GM18858 (cell line): ENCODE measurements around the gene KLHL7.
A peak's percentile ranks its signal among the peaks of the same experiment; 100 is the strongest.
"Not testable (repeated sequence)": the region's sequence is repeated elsewhere in the genome, so short reads cannot be mapped to it uniquely, and the experiment has no call there.

Experiments
- ATAC-seq: cut with Tn5 transposase; IDR thresholded peaks from one replicate; pipeline ENCODE4 v1.9.1; 2021; ENCODE audit not compliant: unreplicated experiment

The KLHL7 gene

GRCh38 chr7:23181684-23182553, 76.3 kb downstream of the KLHL7 start, which contains the start of gene NUP42:
Gene NUP42, plus strand, starts transcription at chr7:23182048. Its CDS starts 38 bp downstream, at chr7:23182086.
- ATAC-seq, result peak; percentile 96

GRCh38 chr7:23183279-23184012, 77.9 kb downstream of the KLHL7 start:
- no peak for ATAC-seq

DNA sequence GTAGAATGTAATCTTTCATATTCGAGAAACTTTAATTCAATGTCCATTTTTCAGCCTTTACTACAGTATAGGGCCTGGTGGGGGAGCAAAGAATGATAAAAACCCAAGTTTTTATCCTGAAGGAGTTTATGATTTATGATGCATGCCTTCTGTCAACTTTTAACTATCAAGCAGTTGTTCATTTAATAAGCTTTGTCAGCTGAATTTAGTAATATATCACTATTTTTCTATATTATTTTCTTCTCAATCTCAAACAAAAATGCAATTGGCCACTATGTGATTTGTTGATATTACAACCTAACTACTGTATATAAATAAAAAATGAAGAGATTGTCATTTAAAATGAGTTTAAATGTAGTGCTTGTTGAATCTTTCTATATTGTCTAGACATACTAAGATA, 78.7 kb downstream of the KLHL7 start:
- ATAC-seq, result no peak

DNA sequence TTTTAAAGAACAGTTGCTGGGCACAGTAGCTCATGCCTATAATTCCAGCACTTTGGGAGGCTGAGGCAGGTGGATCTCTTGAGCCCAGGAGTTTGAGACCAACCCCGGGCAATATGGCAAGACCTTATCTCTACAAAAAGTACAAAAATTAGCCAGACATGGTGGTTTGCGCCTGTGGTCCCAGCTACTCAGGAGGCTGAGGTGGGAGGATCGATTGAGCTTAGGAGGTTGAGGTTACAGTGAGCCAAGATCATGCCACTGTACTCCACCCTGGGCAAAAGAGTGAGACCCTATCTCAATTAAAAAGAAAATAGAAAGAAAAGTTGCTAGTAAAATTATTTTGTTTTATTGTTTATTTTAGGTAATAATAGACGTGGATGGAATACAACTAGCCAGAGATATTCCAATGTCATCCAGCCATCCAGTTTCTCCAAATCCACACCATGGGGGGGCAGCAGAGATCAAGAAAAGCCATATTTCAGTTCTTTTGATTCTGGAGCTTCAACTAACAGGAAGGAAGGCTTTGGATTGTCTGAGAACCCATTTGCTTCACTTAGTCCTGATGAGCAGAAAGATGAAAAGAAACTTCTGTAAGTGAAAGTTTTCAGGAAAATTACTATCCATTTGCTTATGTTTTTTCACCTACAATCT, 79.2 kb downstream of the KLHL7 start:
- no peak for ATAC-seq

DNA sequence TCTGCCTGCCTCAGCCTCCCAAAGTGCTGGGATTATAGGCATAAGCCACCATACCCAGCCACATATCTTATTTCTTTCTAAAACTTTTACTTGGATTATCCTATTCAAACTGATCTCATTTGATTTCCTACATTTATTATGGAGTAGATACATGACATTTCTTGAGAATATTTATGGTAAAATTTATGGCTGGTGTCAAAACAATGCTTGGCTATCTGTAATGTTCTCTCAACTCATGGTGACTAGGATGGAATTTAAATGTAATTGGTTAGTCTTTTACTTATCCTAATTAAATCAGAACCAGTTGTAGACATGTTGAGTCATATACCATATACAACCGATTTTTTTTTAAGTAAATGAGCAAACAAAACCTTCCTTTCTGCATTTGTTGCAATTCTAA, 80.4 kb downstream of the KLHL7 start:
- ATAC-seq, result no peak

- no peak for ATAC-seq
Measured at GRCh38 chr7:23191022-23191421, 85.4 kb downstream of the KLHL7 start.

- ATAC-seq, result not testable (repeated sequence)
Measured at GRCh38 chr7:23193650-23194227, 88.2 kb downstream of the KLHL7 start.

- ATAC-seq, result no peak
Measured at GRCh38 chr7:23196306-23196705, 90.7 kb downstream of the KLHL7 start.

DNA sequence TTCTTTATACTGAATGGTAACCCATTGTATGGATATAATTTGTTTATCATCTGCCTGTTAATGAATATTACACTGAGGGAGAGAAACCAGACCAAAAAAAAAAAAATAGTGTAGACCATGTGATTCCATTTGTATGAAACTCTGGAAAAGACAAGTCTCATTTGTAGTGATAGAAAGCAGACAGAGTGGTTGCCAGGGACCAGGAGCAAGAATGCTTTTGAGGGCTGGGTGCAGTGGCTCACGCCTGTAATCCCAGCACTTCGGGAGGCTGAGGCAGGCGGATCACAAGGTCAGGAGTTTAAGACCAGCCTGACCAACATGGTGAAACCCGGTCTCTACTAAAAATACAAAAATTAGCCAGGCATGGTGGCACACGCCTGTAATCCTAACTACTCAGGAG, 92.2 kb downstream of the KLHL7 start:
- not testable (repeated sequence) for ATAC-seq

- no peak for ATAC-seq
Measured at GRCh38 chr7:23200331-23200730, 94.7 kb downstream of the KLHL7 start.

DNA sequence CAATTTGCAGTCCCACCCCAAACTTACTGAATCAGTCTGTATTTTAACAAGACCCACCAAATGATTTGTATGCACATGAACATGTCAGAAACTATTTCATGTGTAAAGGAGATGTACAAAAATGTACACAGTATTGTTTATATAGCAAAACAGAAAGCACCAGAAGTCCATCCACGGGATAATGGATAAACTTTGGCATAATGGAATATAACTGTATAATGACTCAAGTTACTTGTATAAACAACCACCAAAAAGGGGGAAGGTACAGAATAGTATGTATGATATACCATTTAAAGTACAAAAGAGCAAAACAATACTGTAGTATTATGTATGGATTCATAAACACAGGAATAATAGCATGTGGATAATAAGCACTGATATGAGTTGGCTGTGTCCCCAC, 98.7 kb downstream of the KLHL7 start:
- ATAC-seq, result no peak

DNA sequence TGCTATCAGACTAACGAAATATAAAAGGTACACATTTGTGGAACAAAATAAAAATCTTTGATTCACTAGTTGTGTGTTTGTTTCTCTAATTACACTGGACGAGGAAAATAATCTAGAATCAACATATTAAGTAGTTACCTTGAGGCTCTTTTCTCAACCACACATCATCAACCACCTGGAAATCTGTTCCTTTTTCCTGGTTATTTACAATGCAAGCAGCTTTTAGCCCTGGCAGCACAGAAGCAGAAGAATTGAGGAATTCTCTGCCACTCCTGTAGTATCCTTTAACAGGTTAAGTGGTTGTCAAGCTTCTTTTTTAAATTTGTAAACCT, 100.0 kb downstream of the KLHL7 start:
- ATAC-seq, result no peak

DNA sequence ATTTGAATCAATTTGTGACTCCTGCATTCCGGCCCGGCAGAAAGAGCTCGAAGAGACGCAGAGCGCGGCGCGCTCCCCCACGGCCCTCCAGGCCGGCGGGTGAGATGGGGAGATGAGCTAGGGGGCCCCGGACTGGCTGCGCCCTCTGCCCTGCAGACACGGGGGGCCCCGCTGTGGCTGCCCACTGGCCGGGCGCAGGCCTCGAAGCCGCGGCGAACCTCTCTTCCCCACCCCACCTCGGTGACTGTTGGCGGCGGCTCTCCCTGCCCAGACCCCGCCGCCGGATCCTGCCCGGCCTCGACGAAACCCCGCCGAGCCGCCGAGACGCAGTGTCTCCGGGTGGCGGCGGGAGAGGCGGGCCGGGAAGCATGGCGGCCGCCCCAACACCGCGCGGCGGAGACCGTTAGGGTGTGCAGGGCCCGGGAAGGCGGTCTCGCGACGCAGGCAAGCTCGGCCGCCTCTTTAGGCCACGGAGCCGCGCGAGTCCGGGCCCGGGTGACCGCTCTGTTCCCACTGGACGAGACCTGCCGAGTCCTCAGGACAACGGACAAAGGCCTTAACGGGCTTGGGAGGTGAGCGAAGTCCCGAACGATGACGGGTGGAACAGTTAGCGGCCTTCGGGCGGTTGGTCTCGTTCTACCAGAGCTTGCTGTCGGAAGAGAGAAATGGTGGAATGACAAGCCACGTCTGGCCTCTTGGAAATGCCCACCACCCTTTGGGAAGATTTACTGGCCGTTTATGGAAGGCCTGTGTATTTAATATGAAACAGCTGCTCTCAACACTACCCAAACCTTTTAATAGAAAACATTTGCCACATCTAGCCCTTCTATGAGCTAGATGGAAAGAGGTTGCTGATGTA, 100.6 kb downstream of the KLHL7 start:
- ATAC-seq, result no peak

DNA sequence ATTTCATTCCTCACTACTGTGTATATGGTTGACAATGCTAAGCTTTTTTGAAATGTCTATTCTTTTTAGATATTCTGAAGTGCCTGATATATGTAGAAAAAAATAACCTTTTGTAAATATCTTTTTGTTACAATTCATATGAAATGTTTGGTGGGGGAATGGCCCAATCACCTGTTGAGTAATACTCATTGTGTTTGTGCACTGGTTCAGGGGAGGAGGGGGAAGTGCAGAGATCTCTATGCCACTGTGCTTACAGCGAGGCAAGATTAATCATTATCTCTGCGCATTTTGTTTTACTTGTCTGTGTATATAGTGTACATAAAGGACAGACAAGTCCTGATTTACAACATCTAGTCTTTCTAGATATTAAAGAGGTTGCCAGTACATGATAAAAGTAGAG, 101.4 kb downstream of the KLHL7 start:
- no peak for ATAC-seq

DNA sequence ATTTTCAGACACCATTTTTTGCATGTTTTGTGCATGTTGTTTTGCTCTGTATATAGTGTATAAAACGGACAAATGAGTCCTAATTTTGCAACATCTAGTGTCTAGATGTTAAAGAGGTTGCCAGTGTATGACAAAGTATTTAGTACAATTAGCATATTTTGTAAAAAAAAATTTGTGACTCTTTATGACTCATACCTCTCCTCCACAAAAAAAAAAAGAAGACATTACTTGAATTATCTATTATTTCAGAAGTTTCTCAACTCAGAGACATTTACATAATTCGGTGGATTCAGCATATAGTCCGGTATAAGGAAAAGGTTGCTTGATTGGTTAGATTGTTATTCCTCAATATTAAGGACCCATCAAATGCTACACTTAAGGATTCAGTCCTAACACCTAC, 102.3 kb downstream of the KLHL7 start:
- ATAC-seq, result no peak

DNA sequence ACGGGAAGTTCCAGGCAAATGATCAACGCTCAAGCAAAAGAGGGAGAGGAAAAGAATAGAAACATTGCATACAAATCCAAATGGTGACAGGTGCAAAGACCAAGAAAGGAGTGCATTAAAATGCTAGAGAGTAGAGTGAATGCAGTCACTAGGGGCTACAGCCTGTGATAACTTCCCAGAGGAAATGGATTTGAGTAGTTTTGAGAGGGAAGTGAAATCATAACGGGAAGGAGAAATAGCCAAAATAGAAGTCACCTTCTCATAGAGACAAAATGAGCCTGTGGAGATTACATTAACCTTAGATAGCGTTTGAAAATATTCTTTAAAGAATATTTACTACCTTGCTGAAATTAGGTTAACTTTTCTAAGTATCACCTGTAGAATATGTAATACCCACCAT, 102.7 kb downstream of the KLHL7 start:
- no peak for ATAC-seq

DNA sequence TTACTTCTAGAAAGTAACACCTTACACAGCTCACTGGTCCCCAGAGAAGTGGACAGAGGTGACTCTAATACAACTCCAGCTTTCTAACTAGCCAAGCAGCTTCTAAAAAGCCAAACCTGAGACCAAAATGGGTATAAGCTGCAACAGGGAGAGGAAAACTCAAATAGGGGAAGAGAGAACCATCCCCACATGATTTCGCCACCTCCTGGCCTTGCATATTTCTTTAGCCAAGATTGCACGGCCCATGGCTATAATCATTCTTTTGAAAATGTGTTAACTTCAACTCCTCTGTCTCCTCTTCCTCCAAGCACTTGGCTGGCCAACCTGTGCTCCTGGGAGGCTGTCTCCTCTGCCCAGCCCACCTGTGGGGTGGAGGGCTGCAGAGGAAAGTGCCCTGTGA, 104.9 kb downstream of the KLHL7 start:
- no peak for ATAC-seq

DNA sequence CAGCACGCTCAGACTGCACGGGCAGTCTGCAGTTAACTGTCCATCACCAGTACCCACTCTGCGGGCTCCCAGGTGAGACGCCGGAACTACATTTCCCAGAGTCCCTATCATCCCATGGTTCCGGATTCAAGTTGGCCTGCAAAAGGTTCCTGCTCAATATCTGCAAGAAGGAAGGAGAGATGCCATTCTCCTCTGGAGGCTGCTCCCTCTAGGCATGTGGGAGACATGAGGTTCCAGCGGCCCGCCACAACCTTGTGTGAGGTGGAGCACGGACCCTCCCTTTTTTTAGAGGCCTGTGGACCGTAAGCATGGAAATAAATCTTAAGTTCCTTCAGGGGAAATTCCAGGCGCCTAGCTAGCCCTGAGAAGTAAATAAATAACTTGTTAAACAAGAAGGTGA, 106.0 kb downstream of the KLHL7 start:
- ATAC-seq, result no peak

- ATAC-seq, result no peak
Measured at GRCh38 chr7:23212395-23212794, 106.8 kb downstream of the KLHL7 start.

- ATAC-seq, result no peak
Measured at GRCh38 chr7:23212841-23213240, 107.3 kb downstream of the KLHL7 start.

DNA sequence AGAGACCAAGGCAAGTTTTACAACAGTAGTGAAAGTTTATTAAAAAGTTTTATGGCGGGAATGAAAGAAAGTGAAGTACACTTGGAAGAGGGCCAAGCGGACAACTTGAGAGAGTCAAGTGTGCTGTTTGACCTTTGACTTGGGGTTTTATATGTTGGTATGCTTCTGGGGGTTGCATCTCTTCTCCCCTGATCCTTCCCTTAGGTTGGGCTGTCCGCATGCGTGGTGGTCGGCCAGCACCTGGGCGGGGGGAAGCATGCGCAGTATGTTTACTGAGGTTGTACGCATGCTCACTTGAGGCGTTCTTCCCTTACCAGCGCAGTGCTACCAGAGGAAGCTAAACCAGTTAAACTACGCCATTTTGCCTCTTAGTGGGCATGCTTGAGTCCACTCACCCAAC, 108.2 kb downstream of the KLHL7 start:
- no peak for ATAC-seq
